Smooth muscle cell of the coronary artery (primary cell): ENCODE data around the gene MRPS9. TPM values are rescaled to one million over a fixed set of nuclear protein-coding genes. Genes with fewer than 3 reads are reported as not detected.

Experiments used
- total RNA-seq: library from RNA; depleted of rRNA; stranded (reverse); fragments of >200 nt; gene quantifications from 2 replicates; pipeline ENCODE4 v1.2.3, GENCODE V29; 2014; ENCODE audit warnings: low replicate concordance

The MRPS9 gene
- 19.2 and 21.1 TPM in 2 replicates for total RNA-seq

DNA sequence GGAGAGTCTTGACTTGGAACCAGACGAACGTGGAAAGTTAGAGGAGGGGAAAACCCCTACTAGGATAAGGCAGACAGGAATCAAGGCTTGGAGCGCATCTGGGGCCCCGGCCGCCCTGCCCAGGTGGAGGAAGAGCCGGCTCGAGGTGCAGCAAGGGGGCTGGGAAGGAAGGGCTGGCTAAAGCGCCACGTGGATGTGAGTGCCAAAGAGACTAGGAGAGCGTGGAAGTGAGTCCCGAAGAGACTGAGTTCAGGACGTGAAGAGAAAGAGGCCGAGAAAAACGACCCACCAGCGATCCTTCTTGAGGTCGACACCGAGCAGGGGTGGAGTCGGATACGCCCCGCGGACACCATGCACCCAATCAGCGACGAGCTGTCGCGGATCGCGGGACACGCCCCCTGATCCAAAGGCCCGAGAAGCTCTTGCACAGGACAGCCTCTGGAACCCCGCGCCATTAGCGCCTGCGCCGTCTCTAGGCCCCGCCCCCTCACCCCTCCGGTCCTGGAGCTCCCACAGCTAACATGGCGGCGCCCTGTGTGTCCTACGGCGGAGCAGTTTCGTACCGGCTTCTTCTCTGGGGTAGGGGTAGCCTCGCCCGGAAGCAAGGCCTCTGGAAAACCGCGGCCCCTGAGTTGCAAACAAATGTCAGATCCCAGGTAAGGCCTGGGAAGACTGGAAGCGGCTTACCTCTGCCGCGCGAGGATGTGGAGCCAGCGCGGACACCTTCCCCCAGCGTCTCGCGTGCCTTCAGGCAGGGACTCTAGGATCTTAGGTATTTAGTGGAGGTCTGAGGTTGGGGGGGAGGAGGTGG, at the start of gene MRPS9:
Gene MRPS9, plus strand, starts transcription at position 498 of the 811 bp plus-strand sequence. Its CDS starts 24 bp downstream, at position 522.

Other genes starting within 250 kb of the MRPS9 start
- gene POU3F3, start 184.0 kb upstream of the MRPS9 start, total RNA-seq, result 2.3 TPM in 1 of 2 replicates, not detected in the other
- not detected in 2 replicates for gene GPR45, start 203.7 kb downstream of the MRPS9 start, total RNA-seq